Measurements from ENCODE around the gene NOC3L.
"Not testable (repeated sequence)": the region's sequence is repeated elsewhere in the genome, so short reads cannot be mapped to it uniquely, and the experiment has no call there.

Gene NOC3L, protein sequence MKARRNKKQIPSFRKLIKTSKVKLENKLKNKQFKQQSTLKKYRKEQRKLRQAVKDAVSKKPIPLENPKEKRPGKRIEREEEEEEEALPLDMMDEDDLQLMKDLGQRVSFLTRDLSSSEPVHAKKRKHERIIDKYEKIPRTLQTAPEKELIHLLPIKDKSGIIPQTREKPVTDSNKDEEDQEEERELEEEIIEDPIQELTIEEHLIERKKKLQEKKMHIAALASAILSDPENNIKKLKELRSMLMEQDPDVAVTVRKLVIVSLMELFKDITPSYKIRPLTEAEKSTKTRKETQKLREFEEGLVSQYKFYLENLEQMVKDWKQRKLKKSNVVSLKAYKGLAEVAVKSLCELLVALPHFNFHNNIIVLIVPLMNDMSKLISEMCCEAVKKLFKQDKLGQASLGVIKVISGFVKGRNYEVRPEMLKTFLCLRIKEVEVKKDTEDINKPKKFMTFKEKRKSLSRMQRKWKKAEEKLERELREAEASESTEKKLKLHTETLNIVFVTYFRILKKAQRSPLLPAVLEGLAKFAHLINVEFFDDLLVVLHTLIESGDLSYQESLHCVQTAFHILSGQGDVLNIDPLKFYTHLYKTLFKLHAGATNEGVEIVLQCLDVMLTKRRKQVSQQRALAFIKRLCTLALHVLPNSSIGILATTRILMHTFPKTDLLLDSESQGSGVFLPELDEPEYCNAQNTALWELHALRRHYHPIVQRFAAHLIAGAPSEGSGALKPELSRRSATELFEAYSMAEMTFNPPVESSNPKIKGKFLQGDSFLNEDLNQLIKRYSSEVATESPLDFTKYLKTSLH

DNA sequence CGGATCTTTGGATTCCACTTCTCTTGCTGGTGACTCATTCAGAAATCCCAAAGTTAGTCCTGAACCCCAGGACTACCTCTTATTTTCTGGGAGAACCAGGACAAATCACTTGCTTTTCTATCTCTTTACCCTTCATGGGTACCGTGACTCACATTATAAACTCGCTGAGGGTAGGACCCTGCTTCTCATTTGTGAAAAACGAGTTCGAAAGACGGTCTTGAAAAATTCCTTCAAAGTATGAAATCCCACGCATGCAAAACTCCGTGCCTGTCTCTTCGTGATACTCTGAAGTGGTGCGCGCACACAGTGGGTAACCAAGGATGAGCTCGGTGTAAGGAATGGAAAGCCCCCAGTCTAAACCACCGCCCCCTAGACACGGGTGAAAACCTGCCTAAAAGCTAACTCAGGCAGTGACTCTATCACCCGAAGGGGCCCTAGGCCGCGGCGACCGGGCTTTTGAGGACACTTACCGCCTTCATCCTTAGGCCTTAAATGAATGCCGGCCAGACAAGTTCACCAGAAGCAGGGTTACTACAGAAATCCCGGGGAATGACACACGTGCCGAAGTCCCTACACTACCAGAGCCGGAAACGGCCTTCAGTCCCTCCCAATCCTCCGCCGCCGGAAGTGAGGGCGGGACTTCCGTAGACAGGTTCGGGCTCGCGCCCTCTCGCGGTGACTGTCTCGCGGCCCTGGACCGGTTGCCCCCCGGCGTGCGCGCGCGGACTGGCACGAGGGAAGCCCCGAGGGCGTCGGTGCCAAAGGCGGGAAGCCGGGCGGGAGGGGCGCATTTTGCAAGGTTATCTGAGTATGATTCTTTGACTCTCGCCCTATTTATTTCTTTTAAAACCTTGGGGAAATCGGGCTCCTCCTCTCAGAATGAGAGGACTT lies at the start of gene NOC3L:
Gene NOC3L (minus strand): TSS at position 580 of the 891 bp plus-strand sequence. CDS start 101 bp downstream, at position 479.
- H3K4me1 Mint-ChIP-seq (ENCODE audit: low read depth), result peaks cover 37% of the 10 kb centered on the region
- peaks cover 11% of the 10 kb centered on the region for H3K27me3 Mint-ChIP-seq
- H3K27ac Mint-ChIP-seq, result peak within 1 kb of the TSS; percentile 95
- no peaks in the 10 kb centered on the region for H3K9me3 Mint-ChIP-seq
- peak within 1 kb of the TSS; percentile 98 for H3K4me3 Mint-ChIP-seq
- H3K36me3 Mint-ChIP-seq (ENCODE audit: low read depth), result peaks cover 34% of the 10 kb centered on the region

- Mint-ChIP-seq H3K4me3 (no peak overlapping the region), H3K4me1 (ENCODE audit: low read depth) (no peaks in the 10 kb centered on the region), H3K36me3 (ENCODE audit: low read depth) (no peaks in the 10 kb centered on the region), H3K9me3 (no peaks in the 10 kb centered on the region), H3K27ac (no peak overlapping the region), H3K27me3 (peaks cover 62% of the 10 kb centered on the region)
Measured at GRCh38 chr10:94412449-94412848, 49.7 kb upstream of the NOC3L start.

DNA sequence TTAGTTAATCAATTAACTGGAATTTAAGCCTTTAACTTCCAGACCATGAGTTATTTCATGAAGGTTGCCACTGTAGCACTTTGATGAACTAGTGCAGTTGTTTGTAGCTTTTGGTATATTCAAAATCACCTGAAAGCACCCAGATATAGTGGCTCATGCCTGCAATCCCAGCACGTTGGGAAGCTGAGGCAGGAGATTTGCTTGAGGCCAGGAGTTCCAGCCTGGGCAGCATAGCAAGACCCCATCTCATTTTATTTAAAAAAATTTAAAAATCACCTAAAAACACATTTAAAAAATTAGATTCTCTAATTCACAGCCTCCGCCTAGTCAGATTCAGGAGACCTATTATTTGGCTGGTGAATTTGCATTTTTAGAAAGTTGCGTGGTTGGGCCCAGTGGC lies 48.6 kb upstream of the NOC3L start:
- Mint-ChIP-seq H3K27ac (no peak overlapping the region), H3K9me3 (no peaks in the 10 kb centered on the region), H3K4me1 (ENCODE audit: low read depth) (no peaks in the 10 kb centered on the region), H3K36me3 (ENCODE audit: low read depth) (no peaks in the 10 kb centered on the region), H3K27me3 (peaks cover 67% of the 10 kb centered on the region), H3K4me3 (no peak overlapping the region)

DNA sequence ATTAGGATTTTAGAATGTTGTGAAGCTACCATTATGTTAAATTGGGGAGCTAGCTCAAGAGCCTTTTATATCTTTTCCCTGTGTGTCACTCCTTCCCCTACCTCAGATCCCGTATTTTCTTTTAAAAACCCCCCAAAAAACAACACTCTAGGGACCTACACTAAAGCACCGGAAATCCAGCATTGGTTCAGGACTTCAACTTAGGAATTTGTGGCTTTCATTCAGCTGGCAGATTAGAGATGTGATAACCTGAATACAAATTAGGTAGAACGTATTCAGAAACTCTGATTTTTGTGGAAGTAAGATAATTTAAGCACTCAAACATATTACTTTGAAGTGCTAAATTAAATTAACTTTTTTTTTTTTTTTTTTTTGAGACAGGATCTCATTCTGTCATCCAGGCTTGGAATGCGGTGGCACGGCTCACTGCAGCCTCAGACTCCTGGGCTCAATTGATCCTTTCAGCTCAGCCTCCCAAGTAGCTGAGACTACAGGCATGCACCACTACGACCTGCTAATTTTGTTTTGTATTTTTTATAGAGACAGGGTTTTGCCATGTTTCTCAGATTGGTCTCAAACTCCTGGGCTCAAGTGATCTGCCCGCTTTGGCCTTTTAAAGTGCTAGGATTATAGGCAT lies 46.4 kb upstream of the NOC3L start:
- Mint-ChIP-seq H3K36me3 (ENCODE audit: low read depth) (no peaks in the 10 kb centered on the region), H3K27ac (no peak overlapping the region), H3K4me3 (no peak overlapping the region), H3K9me3 (no peaks in the 10 kb centered on the region), H3K27me3 (peaks cover 71% of the 10 kb centered on the region), H3K4me1 (ENCODE audit: low read depth) (no peaks in the 10 kb centered on the region)

DNA sequence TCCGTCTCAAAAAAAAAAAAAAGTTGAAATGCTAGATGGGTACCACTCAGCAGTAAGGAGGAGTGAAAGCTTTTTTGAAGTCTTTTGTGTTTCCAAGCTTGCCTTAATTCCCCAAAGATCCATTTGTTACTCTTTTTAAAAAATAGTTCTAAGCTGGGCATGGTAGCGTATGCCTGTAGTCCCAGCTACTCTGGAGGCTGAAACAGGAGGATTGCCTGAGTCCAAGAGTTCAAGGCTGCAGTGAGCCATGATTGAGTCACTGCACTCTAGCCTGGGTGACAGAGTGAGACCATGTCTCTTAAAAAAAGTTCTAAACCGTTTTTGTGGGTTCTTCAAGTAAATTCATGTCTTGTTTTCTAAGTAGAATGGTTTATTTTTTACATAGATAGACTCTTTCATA lies 44.9 kb upstream of the NOC3L start:
- Mint-ChIP-seq H3K4me1 (ENCODE audit: low read depth) (peaks cover 5% of the 10 kb centered on the region), H3K9me3 (no peaks in the 10 kb centered on the region), H3K27me3 (peaks cover 66% of the 10 kb centered on the region), H3K36me3 (ENCODE audit: low read depth) (no peaks in the 10 kb centered on the region), H3K4me3 (no peak overlapping the region), H3K27ac (no peak overlapping the region)

- Mint-ChIP-seq H3K27ac (no peak overlapping the region), H3K27me3 (peaks cover 67% of the 10 kb centered on the region), H3K4me3 (no peak overlapping the region), H3K4me1 (ENCODE audit: low read depth) (peaks cover 5% of the 10 kb centered on the region), H3K9me3 (no peaks in the 10 kb centered on the region), H3K36me3 (ENCODE audit: low read depth) (no peaks in the 10 kb centered on the region)
Measured at GRCh38 chr10:94405406-94405805, 42.7 kb upstream of the NOC3L start.

GRCh38 chr10:94403380-94404213 lies 40.9 kb upstream of the NOC3L start:
- H3K4me3 Mint-ChIP-seq, result peak overlapping the region; percentile 75
- no peak overlapping the region for H3K27ac Mint-ChIP-seq
- no peaks in the 10 kb centered on the region for H3K36me3 Mint-ChIP-seq (ENCODE audit: low read depth)
- H3K9me3 Mint-ChIP-seq, result no peaks in the 10 kb centered on the region
- peaks cover 68% of the 10 kb centered on the region for H3K27me3 Mint-ChIP-seq
- H3K4me1 Mint-ChIP-seq (ENCODE audit: low read depth), result peaks cover 5% of the 10 kb centered on the region

- no peak overlapping the region for H3K4me3 Mint-ChIP-seq
- peaks cover 67% of the 10 kb centered on the region for H3K27me3 Mint-ChIP-seq
- H3K9me3 Mint-ChIP-seq, result no peaks in the 10 kb centered on the region
- H3K27ac Mint-ChIP-seq, result no peak overlapping the region
- peaks cover 5% of the 10 kb centered on the region for H3K4me1 Mint-ChIP-seq (ENCODE audit: low read depth)
- no peaks in the 10 kb centered on the region for H3K36me3 Mint-ChIP-seq (ENCODE audit: low read depth)
Measured at GRCh38 chr10:94402843-94403379, 40.2 kb upstream of the NOC3L start.

GRCh38 chr10:94402204-94402842 lies 39.6 kb upstream of the NOC3L start, which contains the start of gene TBC1D12:
Gene TBC1D12 (plus strand): TSS chr10:94402541. CDS start chr10:94402614, 73 bp downstream.
- peaks cover 66% of the 10 kb centered on the region for H3K27me3 Mint-ChIP-seq
- H3K27ac Mint-ChIP-seq, result no peak within 1 kb of the TSS
- H3K4me1 Mint-ChIP-seq (ENCODE audit: low read depth), result peaks cover 5% of the 10 kb centered on the region
- no peaks in the 10 kb centered on the region for H3K36me3 Mint-ChIP-seq (ENCODE audit: low read depth)
- peak within 1 kb of the TSS; percentile 47 for H3K4me3 Mint-ChIP-seq
- no peaks in the 10 kb centered on the region for H3K9me3 Mint-ChIP-seq

- Mint-ChIP-seq H3K27me3 (peaks cover 42% of the 10 kb centered on the region), H3K36me3 (ENCODE audit: low read depth) (no peaks in the 10 kb centered on the region), H3K27ac (no peak overlapping the region), H3K4me1 (ENCODE audit: low read depth) (peaks cover 3% of the 10 kb centered on the region), H3K9me3 (no peaks in the 10 kb centered on the region), H3K4me3 (no peak overlapping the region)
Measured at GRCh38 chr10:94398762-94399161, 36.0 kb upstream of the NOC3L start.

GRCh38 chr10:94397549-94398370 lies 35.0 kb upstream of the NOC3L start:
- peaks cover 39% of the 10 kb centered on the region for H3K27me3 Mint-ChIP-seq
- H3K27ac Mint-ChIP-seq, result no peak overlapping the region
- no peak overlapping the region for H3K4me3 Mint-ChIP-seq
- no peaks in the 10 kb centered on the region for H3K4me1 Mint-ChIP-seq (ENCODE audit: low read depth)
- H3K36me3 Mint-ChIP-seq (ENCODE audit: low read depth), result no peaks in the 10 kb centered on the region
- H3K9me3 Mint-ChIP-seq, result no peaks in the 10 kb centered on the region

DNA sequence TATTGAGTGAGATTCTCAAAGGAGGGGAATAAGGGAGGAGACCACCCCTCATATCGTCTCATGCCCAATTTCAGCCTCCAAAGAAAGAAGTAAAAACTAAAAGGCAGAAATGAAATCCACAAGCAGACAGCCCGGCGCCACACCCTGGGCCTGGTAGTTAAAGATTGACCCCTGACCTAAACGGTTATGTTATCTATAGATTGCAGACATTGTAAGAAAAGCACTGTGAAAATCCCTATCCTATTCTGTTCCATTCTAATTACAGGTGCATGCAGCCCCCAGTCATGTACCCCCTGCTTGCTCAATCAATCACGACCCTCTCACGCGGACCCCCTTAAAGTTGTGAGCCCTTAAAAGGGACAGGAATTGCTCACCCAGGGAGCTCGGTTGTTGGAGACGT lies 29.4 kb upstream of the NOC3L start:
- not testable (repeated sequence) for H3K4me3 Mint-ChIP-seq; H3K36me3 Mint-ChIP-seq (ENCODE audit: low read depth); H3K9me3 Mint-ChIP-seq; H3K27ac Mint-ChIP-seq; H3K27me3 Mint-ChIP-seq; H3K4me1 Mint-ChIP-seq (ENCODE audit: low read depth)

Data from stimulated activated naive CD8-positive, alpha-beta T cell treated with anti-CD3 and anti-CD28 coated beads, Interleukin-15, Interleukin-2, amounts not matched to agents 100 ng/mL and 50 ng/mL, for 24 hours (primary cell).